ENCODE data around the gene AMN.

GRCh38 chr14:102952276-102952675, 29.8 kb downstream of the AMN start:
- TF ChIP-seq GATA2 (IDR thresholded peaks at IDR 0.05; ENCODE audit: low read depth, low read length) (no peak), GATA3 (IDR thresholded peaks at IDR 0.05; ENCODE audit: low read depth, low read length) (no peak)
